GM15510 (cell line): Measurements from ENCODE around the gene MAG.

Source experiments
- POLR2A ChIP-seq: IDR thresholded peaks from 3 replicates; pipeline ENCODE4 v1.6.1; 2011; ENCODE audit warnings: borderline replicate concordance; ENCODE audit not compliant: insufficient read length; ENCODE audit errors: extremely low read depth

MAG gene

GRCh38 chr19:35288331-35288730 is 3.6 kb upstream of the MAG start:
- no peak for TF ChIP-seq POLR2A

- no peak for TF ChIP-seq POLR2A
These were observed 3.1 kb upstream of the MAG start for GRCh38 chr19:35288906-35289305.

- TF ChIP-seq POLR2A: no peak
These were observed 1.4 kb upstream of the MAG start for GRCh38 chr19:35290381-35291127.

- no peak for TF ChIP-seq POLR2A
These were observed 702 bp upstream of the MAG start for GRCh38 chr19:35291259-35291658.

GRCh38 chr19:35292421-35293362 is 731 bp downstream of the MAG start:
- TF ChIP-seq POLR2A: no peak

GRCh38 chr19:35293363-35293739 is 1.4 kb downstream of the MAG start:
- no peak for TF ChIP-seq POLR2A

GRCh38 chr19:35293808-35294207 is 1.8 kb downstream of the MAG start:
- TF ChIP-seq POLR2A: no peak

GRCh38 chr19:35294328-35294727 is 2.4 kb downstream of the MAG start:
- TF ChIP-seq POLR2A: no peak

- no peak for TF ChIP-seq POLR2A
These were observed 3.2 kb downstream of the MAG start for GRCh38 chr19:35294859-35295791.

GRCh38 chr19:35295792-35296462 is 4.0 kb downstream of the MAG start:
- no peak for TF ChIP-seq POLR2A

- TF ChIP-seq POLR2A: no peak
These were observed 4.9 kb downstream of the MAG start for GRCh38 chr19:35296644-35297514.

- TF ChIP-seq POLR2A: no peak
These were observed 5.5 kb downstream of the MAG start for GRCh38 chr19:35297515-35297848.

GRCh38 chr19:35297922-35298321 is 6.0 kb downstream of the MAG start:
- no peak for TF ChIP-seq POLR2A
